Stimulated activated CD4-positive, alpha-beta T cell treated with anti-CD3 and anti-CD28 coated beads, Interleukin-15, amount 100 ng/mL, for 24 hours (primary cell): ENCODE data around the gene IL6ST.
A peak's percentile ranks its signal among the peaks of the same experiment; 100 is the strongest.
"Not testable (repeated sequence)": the region's sequence is repeated elsewhere in the genome, so short reads cannot be mapped to it uniquely, and the experiment has no call there.

ENCODE experiments used
- DNase-seq: peaks from one replicate; pipeline ENCODE4 v3.0.0-alpha.2; 2020

Gene IL6ST

DNA sequence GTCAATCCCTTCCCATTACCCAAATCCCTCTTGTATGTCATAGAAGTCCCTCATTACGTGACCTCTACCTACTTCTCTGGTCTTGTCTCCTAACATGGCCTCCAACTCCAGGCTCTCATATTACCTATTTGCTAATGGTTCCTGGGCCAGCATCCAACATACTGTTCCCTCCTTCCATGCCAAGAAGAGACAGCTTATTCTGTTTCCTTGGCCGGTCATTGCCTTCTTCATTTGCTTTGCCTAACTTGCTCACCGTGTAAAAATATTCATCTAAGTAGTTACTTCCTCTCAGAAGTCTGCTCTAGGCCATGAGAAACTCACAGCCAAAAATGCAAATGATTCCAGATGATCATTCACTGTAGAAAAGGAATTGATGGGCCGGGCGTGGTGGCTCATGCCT is 8.9 kb upstream of the IL6ST start:
- DNase-seq, result no peak

- DNase-seq, result no peak
These were observed 8.4 kb upstream of the IL6ST start for GRCh38 chr5:56003179-56003578.

- no peak for DNase-seq
These were observed 7.5 kb upstream of the IL6ST start for GRCh38 chr5:56002303-56002702.

GRCh38 chr5:56000221-56000620 is 5.5 kb upstream of the IL6ST start:
- DNase-seq, result not testable (repeated sequence)

DNA sequence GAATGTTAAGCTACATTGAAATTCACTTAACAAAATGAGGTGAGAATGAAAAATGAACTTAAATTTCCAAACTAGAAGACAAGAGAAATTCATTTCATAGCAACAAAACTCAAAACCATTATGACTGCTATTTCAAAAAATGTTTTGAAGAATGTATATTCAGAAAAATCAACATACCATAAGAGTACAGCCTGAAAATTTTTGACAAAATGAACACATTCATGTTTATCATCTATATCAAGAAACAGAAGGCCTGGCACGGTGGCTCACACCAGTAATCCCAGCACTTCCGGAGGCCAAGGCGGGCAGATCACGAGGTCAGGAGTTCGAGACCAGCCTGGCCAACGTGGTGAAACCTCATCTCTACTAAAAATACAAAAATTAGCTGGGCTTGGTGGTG is 4.2 kb upstream of the IL6ST start:
- no peak for DNase-seq

- DNase-seq, result peak; percentile 42
These were observed 3.1 kb upstream of the IL6ST start for GRCh38 chr5:55997742-55998351.

DNA sequence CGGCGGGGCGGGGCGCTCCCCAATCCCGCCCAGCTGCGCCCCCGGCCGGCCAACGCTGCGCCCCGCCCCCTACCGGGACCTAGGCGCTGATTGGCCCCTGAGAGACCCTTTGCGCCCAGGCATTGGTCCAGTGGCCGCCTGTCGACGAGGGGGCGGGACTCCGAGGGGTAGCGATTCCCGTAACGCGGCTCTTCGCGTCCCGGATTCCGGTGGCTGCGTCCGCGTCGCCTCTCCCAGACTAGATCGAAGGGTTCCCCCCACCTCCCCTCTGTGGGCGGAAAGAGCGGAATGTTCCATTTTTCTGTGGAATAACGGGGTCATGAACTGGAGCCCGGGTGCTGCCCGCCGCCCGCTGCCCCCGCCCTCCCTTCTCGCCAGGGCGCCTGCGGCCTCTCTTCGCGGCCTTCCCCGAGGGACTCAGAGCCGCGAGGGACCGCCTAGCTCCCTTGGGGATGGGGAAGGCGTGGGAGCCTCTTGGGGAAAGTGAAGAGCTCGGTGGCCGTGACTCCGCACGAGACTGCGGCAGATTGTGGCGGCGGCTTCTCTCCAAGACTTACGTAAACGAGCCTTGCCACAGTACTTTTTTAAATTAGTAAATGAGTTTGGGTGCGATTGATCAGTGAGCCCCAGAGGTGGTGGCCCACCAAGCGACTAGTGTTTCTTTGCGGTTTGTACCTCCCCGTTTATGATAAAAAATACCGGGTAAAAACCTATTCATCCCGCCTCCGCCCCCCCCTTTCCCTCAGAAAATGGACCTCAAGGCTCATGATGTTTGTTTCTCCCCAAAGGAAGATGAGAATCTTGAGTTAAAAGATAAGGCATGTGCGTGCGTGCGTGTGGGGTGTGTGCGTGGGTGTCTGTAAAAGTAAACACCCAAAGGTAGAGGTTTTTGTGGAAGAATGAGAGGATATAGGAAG is 493 bp upstream of the IL6ST start:
- DNase-seq, result peak; percentile 99

- no peak for DNase-seq
These were observed 850 bp downstream of the IL6ST start for GRCh38 chr5:55993731-55994494.

DNA sequence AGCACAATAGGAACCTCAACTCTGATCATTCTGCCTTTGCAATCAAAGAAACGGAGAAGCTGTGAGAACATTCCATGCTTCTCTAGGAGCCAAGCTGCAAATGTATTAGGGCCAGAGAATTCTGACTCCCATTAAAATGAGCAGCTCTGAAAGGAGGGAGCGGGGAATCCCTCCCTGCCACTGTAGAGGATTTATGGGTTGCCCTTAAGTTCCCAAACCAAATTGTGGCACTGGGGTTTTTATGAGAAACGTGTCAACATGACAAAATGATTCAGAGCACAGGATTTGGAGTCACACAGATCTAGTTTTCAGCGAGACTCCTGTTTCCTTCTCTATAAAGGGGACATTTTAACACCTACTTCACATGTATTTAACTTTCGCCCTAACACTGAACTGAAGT is 1.8 kb downstream of the IL6ST start:
- DNase-seq, result no peak

- DNase-seq, result no peak
These were observed 2.8 kb downstream of the IL6ST start for GRCh38 chr5:55991768-55992486.

DNA sequence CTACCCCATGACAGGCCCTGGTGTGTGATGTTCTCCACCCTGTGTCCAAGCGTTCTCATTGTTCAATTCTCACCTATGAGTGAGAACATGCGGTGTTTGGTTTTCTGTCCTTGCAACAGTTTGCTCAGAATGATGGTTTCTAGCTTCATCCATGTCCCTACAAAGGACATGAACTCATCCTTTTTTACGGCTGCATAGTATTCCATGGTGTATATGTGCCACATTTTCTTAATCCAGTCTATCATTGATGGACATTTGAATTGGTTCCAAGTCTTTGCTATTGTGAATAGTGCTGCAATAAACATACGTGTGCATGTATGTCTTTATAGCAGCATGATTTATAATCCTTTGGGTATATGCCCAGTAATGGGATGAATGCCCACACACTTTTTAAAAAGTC is 3.9 kb downstream of the IL6ST start:
- DNase-seq, result not testable (repeated sequence)

DNA sequence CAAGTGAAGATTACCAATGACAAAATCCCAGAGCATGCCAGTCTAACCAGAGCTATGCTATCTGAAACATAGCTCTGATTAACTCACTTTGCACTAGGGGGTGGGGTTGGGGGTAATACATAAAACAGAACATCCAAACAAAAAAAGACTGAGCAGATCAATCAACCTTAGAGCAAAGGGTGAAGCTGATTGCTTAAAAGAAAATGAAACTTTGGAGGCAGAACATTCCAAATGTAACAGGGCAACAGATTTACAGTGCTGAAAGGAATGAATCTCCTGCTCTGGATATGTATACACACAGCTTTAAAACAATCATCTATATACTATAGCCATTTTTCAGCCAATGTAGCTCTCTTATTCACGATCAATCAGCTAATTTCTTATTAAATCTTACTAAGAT is 4.9 kb downstream of the IL6ST start:
- DNase-seq, result no peak

DNA sequence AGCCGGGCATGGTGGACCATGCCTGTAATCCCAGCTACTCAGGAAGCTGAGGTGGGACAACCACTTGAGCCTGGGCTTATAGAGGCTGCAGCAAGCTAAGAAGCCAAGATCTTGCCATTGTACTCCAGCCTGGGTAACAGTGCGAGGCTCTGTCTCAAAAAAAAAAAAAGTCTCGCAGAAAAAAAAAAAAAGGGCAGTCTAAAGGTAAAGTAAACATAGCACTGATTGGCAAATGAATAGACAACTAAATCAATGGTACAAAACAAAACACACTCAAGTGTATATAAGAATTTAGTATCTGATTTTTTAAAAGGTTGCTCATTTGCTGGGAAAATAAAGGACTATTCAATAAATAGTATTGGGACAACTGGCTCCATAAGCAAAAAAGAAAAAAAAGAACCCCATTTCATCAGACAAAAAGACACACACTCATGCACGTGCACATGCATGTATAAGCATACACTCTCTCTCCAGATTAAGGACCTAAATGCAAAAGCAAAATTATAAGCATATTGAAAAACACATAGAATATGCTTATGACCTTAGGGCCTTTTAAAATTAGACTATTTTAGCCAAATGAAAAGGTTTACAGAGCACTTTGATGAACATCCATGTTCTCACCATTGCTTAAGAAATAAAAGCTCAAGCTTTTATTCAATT is 5.7 kb downstream of the IL6ST start:
- no peak for DNase-seq

DNA sequence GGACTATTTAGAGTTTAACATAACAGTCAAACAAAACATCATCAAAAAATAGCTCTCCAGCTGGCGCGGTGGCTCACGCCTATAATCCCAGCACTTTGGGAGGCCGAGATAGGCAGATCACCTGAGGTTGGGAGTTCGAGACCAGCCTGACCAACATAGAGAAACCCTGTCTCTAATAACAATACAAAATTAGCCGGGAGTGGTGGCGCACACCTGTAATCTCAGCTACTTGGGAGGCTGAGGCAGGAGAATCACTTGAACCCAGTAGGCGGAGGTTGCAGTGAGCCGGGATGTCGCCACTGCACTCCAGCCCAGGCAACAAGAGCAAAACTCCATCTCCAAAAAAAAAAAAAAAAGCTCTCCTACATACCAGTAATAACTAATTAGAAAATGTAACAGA is 6.3 kb downstream of the IL6ST start:
- not testable (repeated sequence) for DNase-seq

- DNase-seq, result no peak
These were observed 7.8 kb downstream of the IL6ST start for GRCh38 chr5:55986931-55987330.

DNA sequence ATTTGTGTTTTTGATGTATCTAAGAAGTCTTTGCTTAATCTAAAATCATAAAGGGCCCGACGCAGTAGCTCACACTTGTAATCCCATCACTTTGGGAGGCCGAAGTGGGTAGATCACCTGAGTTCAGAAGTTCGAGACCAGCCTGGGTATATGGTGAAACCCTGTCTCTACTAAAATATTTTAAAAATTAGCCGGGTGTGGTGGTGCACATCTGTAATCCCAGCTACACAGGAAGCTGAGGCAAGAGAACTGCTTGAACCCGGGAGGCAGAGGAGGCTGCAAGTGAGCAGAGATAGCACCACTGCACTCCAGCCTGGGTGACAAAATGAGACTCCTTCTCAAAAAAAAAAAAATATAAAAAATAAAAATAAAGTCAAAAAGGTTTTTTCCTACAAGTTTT is 9.6 kb downstream of the IL6ST start:
- no peak for DNase-seq

GRCh38 chr5:55983986-55984385 is 10.8 kb downstream of the IL6ST start:
- no peak for DNase-seq

DNA sequence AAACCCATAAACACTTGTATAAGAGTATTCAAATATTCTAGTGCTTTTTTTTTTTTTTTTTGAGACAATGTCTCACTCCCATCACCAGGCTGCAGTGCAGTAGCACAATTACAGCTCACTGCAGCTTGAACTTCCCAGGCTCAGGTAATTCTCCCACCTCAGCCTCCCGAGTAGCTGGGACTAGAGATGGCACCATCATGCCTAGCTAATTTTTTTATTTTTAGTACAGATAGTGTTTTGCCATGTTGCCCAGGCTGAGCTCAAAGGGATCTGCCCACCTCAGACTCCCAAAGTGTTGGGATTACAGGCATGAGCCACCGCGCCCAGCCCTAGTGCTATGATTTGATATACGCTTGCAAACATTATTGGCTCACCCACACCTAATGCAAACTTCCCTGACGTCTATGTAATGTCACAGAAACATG is 11.8 kb downstream of the IL6ST start:
- DNase-seq, result no peak

DNA sequence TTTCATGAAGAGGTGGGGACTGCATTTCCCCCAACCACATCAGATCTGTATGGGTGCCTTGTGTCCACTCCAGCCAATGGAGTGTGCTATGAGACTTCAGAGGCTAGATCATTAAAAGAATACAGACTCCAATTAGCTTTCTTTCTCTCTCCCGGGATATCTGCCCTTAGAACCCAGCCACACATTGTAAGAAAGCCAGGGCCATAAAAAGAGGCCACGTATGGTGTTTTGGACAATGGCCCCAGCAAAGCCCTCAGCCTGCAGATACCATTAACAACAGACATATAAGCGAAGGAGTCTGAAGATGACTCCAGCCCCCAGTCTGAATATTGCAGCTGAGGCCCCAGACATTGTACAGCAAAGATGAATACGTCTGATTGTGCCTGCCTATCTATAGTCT is 21.5 kb downstream of the IL6ST start:
- DNase-seq, result no peak

GRCh38 chr5:55969956-55970355 is 24.8 kb downstream of the IL6ST start:
- DNase-seq, result no peak

DNA sequence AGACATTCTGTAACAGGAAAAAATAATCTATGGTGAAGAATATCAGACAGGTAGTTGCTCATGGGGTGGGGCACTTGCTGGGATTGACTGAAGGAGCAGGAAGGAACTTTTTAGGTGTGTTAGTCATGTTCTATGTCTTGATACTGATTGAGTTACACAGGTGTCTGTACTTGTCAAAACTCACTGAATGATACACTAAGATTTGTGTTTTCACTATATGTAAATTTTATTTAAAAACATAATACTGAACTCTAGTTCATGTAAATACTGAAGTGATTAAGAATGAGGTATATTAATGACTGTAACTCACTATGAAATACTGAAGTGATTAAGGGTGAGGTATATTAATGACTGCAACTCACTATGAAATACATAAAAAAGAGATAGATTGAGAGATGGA is 28.5 kb downstream of the IL6ST start:
- no peak for DNase-seq

- no peak for DNase-seq
These were observed 29.2 kb downstream of the IL6ST start for GRCh38 chr5:55965525-55965924.
